Upper lobe of left lung (tissue), 4 donors: ENCODE data around the gene SOX8.

Experiments
- CTCF ChIP-seq, 6 experiments: fragments of 450-650 bp in 4 of 6; fragments of 200-600 bp in 2 of 6; sonication (generic) in 2 of 6; IDR thresholded peaks; one replicate each; pipeline ENCODE4 v1.5.1; 2016 to 2019; ENCODE audit warnings: antibody characterized with exemption in 6 of 6
- POLR2AphosphoS5 ChIP-seq, 2 donors: sonication (generic); formaldehyde crosslinking; IDR thresholded peaks; one replicate each; pipeline ENCODE4 v1.5.1; 2017; ENCODE audit warnings: antibody characterized with exemption in 2 of 2

- TF ChIP-seq POLR2AphosphoS5 (IDR thresholded peaks at IDR 0.05) = no peak
- no peak for TF ChIP-seq CTCF (IDR thresholded peaks at IDR 0.05)
Observed at GRCh38 chr16:1005286-1005685, 23.7 kb downstream of the SOX8 start.
